Cardiac ventricle fibroblast (primary cell): Measurements from ENCODE around the gene IWS1. TPM values are rescaled to one million over a fixed set of nuclear protein-coding genes. Genes with fewer than 3 reads are reported as not detected.

ENCODE experiments used
- total RNA-seq: library from RNA; depleted of rRNA; stranded (reverse); fragments of >200 nt; gene quantifications from 2 replicates; pipeline ENCODE4 v1.2.3, GENCODE V29; 2015

IWS1 gene
- total RNA-seq = 21.7 and 37.5 TPM in 2 replicates

DNA sequence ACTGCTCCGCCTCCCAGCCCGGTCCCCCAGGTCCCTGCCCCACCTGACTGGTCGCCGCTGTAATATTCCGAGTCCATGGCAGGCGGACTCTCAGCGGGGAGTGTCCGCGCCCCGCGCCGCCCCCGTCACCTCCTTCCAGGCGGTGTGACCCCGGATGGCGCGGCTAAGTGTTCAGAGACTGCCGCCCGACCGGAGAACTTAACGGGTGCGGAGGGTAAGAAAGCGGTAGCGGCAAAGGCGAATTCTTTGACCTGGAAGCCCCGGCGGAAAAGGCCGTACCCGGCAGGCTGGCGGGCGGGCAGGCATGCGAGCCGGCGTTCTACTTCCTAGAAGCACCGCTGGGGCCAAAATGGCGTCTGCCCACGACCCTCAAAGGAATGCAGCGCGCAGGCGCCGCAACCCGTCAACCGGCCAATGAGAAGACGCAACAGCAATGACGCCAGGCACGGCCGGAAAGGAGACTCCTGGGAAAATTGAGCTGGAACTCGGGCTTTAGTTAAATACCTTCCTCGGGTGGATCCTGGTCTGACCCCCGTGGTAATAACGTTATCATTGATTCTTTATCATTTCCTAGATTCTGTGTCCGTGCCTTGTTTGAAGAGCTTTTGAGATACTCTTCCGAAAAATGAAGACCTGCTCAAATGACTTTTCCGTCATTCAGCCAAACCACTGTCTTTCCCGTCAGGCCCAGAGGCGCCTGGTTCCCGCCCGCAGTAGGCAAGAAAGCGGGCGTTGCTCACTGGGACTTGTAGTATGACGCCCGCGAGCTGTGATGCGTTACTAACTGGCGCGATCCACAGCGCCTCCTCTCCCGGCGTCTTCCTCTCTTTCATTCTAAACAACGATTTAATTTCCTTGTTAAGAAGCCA, at the start of gene IWS1:
TSS of gene IWS1 (minus strand) at position 358 of the 869 bp plus-strand sequence. CDS start at position 77, 281 bp downstream.

DNA sequence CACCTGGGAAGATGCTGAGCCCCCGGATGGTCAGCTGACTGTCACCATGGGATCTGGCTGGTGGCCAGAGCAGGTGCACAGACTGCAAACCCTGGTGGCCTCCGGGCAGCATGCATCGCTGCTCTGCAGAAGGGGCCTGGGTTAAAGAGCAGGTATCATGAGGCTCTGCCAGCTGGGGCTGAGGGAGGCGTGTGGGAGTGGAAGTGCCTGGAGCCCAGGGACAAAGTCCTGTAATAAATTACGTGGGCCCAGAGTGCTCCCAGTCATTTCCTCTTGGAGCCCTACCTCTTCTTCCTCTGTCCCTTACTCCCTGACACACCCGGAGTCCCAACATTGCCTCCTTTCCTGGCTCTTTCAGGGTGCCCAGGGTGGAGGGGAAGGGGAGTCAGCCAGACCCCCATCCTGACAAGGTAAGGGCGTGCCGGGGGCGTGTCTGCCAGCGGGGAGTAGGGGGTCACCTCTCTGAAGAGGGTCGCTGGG, 9.2 kb upstream of the IWS1 start, which contains the start of gene MYO7B:
TSS of gene MYO7B (plus strand) at position 262 of the 480 bp plus-strand sequence. CDS start 24,040 bp downstream, outside the sequence.

Other genes starting within 250 kb of the IWS1 start
- gene ERCC3, start 232.3 kb downstream of the IWS1 start, total RNA-seq = 14.0 and 24.5 TPM in 2 replicates
- 25.2 and 26.8 TPM in 2 replicates for gene MAP3K2, start 138.5 kb downstream of the IWS1 start, total RNA-seq
- gene PROC, start 108.1 kb downstream of the IWS1 start, total RNA-seq = not detected in 2 replicates
- 0.06 TPM in 1 of 2 replicates, not detected in the other for gene MYO7B, start 9.2 kb upstream of the IWS1 start, total RNA-seq
- not detected in 2 replicates for gene GPR17, start 119.7 kb upstream of the IWS1 start, total RNA-seq
- gene LIMS2, start 149.0 kb upstream of the IWS1 start, total RNA-seq = 0.34 and 1.1 TPM in 2 replicates
- 5.7 and 6.8 TPM in 2 replicates for gene SFT2D3, start 175.0 kb upstream of the IWS1 start, total RNA-seq